Nucleus accumbens (tissue), 56 donors: ENCODE results near the gene GLYR1.

Experiments
- DNase-seq, 56 donors: peaks; one replicate each; lab custom pipeline; 2025; lab: John Stamatoyannopoulos, UW

Gene GLYR1

DNA sequence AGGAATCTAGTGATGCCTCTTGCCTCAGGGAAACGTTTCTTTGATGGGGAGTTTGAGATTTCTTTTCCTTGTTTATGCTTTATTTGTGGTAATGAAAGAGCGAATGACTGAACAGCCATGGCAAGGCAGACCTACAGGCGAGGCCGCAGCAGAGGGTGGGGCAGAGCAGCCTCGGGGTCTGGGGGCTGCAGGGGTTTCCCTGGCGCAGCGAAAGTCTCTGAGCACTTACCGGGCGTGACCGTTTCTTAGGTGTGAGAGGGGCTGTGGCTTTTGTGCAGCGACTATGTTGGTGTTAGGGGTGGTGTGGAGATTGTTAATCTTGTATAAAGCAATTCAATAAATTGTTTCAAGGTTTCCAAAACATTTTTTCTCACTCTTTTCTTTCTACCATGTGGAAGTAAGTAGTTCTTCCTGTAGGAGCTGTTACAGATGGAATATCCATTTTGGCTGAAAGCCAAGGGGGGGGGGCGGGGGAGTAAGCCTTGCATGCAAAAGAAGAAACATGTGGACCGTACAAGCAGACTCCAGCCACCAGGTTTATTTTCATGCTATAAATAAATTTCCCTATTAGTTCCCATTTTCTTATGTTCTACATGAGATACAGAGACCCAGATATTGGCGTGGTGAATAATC is 35.0 kb upstream of the GLYR1 start:
- no peak for DNase-seq

DNA sequence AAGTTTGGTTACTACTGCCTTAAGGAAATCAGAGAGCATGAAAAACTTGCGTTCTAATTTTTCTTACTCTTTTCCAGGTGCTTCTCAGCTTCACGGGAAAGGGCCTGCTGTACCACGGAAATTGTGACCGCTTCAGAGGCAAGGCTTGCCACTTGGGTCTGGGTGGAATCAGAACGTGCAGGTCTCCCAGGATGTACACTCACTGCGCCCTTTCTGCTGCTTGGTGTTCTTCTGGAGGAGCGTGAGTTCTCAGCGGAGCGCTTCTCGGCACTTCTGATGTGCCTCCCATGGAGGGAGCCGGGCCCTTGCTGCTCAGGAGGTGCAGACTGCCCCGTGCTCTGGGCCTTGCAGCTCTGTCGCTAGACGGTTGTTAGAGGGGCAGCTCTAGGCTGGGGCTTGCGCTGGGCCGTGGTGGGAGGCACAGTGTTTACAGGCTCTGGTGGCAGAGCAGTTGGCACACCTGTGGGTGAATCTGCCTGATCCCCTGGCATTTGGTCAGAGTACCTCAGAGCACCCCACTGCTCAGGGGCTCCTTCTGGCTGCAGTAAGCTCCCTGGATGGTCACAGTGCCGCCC is 33.0 kb upstream of the GLYR1 start:
- no peak for DNase-seq

DNA sequence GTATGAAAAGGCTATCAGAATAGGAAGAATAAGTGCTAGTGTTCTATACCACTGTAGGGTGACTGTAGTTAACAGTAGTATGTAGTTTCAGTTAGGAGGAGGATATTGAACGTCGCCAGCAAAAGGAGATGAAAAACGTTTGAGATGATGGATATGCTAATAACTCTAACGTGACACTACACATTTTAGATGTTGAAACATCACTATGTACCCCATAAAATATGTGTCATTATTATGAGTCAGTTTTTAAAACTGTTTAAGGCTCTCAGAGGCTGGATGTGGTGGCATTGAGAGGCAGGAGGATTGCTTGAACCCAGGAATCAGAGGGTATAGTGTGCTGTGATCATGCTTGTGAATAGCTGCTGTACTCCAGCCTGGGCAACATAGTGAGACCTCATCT is 32.0 kb upstream of the GLYR1 start:
- no peak for DNase-seq

DNA sequence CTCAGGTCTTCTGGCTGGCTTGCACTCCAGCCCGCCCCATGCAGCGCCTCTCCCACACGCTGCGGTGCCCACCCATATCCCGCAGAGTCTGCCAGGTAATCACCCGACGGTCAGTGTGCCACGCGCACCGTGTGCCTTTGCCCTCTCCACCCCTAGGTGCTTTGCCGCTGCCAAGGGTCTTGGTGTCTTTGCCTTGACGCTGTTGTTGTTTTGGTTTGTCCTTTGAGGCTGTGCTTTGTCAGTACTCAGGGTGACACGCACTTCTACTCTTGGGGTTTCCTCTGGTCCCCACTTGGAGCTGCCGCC is 30.2 kb upstream of the GLYR1 start:
- no peak for DNase-seq

DNA sequence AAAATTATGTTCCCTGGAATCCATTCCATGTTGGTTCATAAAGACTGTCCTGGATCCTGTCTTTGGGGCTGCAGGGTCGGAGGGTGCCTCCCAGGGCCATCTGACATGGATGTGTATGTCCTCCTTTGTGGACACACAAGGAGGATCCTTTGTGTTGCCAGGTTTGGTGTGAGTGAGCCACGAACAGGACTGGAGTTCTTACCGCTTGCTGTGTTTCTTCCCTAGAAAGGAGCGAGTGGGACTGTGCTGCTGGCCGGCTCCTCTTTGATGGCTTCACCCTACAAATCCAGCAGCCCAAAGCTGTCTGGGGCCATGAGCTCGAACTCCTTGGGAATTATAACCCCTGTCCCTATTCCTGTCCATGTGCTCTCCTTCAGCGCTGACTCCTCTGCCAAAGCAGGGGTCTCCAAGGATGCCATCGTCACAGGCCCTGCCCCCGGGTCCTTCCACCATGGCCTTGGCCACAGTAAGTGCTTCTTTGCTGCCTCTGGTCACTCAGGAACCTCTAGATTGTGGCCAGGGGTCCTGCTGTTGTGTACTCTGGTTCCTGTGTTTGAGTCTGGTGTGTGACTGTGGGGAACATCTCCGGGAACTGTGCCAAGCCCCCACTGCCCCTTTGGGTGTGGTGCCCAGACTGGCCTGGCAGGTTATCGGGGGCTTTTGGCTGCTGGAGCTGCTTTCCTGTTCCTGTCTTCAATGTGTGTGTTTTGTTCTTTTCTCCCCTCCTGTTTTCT is 29.7 kb upstream of the GLYR1 start:
- no peak for DNase-seq

DNA sequence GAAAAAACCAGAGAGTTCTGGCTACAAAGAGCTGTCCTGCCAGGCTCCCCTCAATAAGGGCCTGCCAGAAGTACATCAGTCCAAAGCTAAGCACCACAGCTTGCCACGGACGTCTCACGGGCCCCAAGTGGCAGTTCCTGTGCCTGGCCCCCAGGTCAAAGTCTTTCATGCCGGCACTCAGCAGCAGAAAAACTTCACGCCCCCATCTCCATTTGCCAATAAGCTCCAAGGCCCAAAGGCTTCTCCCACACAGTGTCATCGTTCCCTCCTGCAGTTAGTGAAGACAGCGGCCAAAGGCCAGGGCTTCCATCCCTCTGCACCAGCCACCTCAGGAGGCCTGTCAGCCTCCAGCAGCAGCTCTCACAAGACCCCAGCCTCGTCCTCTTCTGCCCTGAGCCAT is 27.6 kb upstream of the GLYR1 start:
- DNase-seq: no peak

DNA sequence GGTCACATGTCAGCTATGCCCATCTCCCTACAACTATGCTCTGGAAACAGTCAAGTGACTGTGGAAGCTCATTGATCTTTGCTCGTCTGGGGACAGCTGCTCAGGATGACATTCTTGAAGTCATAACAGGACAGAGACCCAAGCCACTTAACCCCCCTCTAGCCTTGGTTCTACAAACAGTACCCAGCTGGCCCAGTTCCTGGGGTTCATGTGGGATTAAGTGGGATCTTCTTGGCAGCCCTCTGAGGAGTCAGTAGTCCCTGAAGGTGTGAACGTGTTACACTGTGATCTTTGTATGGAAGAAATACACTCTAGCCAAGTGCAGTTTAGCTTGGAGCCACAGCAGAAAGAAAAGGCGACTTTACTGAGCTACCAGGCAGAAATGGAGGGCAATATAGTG is 26.0 kb upstream of the GLYR1 start:
- no peak for DNase-seq

DNA sequence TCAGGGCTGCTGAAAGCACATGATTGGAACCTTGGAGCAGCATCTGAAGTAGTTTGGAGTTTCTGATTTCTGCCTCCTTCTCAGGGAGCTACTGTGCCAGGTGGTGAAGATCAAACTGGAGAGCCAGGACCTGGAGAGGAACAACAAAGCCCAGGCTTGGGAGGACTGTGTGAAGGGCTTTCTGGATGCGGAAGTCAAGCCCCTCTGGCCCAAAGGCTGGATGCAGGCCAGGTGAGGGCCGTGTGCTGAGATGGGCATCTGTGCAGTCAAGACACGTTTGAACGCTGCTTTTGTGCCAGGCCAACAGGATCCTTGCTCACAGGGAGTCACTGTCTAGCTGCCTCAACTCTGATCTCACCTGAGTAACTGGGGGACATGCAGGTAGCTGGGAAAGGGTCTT is 24.0 kb upstream of the GLYR1 start:
- DNase-seq: no peak

DNA sequence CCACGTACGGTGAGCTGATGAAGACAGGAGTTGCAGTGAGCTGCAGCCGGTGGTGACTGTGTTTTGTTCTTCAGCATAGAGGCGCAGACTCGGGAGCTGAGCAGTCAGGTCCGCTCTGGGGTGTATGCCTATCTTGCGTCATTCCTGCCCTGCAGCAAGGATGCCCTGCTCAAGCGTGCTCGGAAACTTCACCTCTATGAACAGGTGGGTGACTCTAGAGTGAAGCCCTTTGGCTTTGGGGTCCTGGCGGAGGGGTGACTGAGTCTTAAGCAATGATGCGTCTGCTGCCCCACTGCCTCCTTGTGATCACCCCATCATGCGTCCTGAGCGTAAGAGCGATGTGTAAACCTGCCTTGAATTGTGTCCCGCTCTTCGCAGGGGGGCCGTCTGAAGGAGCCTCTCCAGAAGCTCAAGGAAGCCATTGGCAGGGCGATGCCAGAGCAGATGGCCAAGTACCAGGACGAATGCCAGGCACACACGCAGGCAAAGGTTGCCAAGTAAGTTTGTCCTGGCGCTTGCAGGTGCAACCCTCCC is 23.1 kb upstream of the GLYR1 start:
- DNase-seq: peak in 15 of 56 donors; percentile 9 to 61 (median 23)

DNA sequence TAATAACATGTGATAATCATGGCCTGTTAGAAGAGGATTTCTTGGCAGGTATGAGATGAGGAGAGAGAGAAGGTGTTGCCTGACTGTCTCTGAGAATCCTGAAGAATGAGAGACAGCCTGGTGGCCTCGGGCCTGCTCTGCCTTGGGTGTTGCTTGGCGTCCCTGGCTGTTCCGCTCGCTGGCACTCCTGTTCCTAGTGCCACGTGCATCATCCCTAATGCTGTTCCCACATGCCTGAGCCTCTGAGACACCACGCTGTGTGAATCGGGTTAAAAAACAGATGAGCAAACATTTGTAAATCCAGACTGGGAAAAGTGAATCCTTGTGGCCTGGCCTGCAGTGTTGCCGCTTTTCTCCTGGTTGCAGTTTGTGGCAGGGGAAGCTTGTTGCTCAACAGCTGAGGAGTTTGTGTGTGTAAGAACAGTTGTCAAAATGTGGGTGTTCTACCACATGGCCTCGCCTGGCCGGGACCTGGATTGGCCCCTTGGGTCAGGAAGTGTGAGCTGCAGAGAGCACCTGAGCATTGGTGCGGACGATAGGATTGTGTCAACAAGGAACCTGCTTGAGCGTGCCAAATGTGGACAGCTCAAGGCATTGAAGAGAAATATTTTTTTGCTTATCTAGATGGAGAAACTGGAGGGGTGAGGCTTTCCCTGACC is 22.2 kb upstream of the GLYR1 start:
- DNase-seq: no peak

DNA sequence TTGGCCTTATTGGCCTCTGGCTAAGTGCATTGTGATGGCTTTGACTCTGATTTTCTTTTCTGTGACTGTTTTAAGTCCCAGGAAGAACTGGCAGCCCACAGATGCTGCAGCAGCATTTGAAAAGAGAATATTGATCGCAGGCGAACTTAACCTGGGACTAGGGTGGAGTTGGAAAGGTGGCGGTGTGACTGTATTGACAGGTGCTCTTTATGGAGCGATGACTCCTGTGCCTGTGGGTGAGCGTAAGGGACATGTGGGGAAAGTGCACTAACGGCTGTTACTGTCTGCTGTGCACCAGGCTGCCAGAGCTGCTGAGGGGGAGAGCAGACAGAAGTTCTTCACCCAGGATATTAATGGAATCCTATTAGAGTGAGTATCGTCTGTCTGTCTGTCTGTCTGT is 21.4 kb upstream of the GLYR1 start:
- DNase-seq: peak in 1 of 56 donors; percentile 12

DNA sequence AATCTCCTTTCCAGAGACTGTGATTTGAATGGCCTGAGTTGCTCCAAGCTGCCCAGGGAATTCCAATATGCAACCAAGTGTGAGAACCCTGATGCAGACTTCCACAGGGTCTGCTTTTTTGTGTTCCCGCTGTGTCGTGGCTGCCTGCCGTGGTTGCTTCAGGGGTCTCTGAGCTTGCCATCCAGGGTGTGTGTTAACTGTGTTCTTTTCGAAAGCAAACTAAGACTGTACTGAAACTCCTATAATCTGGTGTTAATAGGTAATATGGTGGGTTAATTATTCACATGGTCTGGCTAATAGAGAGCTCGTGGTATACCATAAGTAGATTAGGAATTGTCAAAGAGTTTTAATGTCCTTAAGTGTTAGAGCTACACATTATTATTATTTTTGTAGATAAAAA is 20.9 kb upstream of the GLYR1 start:
- no peak for DNase-seq

DNA sequence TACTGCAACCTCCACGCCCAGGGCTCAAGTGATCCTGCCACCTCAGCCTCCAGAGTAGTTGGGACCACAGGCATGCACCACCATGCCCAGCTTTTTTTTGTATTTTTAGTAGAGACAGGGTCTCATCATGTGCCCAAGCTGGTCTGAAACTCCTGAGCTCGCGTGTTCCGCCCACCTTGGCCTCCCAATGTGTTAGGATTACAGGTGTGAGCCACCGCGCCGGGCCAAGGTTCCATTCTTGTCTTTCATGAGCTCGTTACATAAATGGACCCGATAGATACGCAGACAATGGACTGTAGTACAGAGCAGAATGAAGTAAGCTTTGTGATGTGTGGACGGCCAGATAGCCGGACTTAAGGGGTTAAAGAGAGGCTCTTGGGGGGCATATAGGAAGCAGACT is 19.5 kb upstream of the GLYR1 start:
- DNase-seq: no peak

DNA sequence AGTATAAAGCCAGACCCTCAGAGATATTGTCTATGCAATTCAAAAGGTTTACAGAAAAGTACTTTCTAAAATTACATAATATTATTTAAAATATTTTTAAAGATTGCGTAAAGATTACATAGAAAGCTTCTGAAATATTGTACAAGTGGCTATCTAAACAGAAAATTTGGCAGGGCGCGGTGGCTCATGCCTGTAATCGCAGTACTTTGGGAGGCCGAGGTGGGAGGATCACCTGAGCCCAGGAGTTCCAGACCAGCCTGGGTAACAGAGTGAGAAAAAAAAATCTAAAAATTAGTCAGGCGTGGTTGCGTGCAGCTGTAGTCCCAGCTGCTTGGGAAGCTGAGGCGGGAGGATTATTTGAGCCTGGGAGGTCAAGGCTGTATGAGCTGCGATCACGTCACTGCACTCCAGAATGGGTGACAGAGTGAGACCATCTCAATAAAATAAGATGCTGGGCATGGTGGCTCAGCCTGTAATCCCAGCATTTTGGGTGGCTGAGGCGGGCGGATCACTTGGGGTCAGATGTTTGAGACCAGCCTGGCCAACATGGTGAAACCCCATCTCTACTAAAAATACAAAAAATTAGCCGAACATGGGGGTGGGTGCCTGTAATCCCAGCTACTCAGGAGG is 18.3 kb upstream of the GLYR1 start:
- no peak for DNase-seq

DNA sequence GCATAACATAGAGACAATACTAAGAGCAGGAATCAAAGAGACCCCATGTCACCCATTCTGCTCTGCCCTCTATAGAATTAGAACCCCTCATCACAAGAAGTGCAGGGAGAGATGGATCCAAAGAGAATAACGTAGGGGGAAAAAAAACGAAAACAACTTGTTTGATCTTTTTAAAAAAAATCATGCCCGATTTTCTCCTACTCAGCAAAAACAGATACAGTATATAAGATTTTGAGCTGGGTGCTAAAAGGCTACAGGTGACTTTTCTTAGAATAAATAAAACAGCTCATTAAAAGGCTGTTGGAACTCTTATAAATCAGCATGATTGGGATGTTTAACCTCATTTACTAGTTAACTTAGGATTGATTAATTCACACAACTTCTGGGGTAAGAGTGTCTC is 17.6 kb upstream of the GLYR1 start:
- DNase-seq: no peak

DNA sequence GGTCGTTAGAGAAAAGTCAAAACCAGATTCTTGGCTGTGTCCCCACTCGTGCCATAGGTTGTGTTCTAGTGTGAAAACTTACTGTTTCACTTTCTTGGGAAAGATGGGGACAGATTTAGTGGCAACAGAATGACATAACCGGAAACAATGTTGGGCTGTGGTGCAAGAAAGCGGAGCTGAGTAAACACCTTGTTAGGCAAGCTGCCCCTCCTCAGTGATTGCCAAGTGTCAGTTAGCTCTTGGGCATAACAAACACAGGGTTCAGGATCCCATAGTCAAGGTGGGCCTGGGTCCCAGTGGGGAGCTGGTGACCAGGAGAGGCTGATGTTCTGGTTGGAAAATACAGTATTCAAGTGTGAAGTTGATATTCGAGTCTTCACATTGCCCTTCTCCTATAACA is 15.6 kb upstream of the GLYR1 start:
- DNase-seq: no peak

DNA sequence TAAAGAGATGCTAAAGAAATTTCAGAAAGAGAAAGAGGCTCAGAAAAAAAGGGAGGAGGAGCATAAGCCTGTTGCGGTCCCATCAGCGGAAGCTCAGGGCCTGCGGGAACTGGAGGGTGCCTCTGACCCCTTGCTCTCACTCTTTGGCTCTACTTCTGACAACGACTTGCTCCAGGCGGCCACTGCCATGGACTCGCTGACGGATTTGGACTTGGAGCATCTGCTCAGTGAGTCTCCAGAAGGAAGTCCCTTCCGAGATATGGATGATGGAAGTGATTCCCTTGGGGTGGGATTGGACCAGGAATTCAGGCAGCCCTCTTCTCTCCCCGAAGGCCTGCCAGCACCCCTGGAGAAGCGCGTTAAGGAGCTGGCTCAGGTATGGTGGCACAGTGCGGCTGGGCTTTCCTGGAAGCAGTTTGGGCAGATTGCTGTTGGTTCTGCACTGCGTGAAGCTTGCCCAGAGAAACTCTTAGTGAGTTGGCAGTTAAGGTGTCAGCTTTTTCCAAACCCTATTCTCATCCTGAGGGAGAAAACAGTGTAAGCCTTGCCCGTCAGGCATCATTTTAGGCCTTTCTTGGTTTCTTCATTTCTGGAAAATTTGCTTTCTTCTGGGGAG is 13.7 kb upstream of the GLYR1 start:
- DNase-seq: no peak

DNA sequence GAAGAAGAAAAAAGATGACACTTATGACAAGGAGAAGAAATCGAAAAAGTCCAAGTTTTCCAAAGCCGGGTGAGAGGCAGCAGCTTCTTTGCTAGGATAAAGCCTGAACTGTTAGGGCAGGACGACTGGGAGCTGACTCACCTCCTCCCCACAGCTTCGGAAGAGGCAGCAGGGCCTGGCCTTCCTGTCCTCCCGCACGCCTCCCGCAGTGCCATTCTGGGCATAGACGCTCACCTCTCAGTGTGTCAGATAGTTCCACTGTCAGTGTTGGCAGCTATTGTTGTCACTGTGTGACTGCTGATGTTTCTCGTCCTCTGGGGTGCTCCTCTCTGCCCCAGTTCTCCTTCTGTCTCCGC is 12.8 kb upstream of the GLYR1 start:
- no peak for DNase-seq

DNA sequence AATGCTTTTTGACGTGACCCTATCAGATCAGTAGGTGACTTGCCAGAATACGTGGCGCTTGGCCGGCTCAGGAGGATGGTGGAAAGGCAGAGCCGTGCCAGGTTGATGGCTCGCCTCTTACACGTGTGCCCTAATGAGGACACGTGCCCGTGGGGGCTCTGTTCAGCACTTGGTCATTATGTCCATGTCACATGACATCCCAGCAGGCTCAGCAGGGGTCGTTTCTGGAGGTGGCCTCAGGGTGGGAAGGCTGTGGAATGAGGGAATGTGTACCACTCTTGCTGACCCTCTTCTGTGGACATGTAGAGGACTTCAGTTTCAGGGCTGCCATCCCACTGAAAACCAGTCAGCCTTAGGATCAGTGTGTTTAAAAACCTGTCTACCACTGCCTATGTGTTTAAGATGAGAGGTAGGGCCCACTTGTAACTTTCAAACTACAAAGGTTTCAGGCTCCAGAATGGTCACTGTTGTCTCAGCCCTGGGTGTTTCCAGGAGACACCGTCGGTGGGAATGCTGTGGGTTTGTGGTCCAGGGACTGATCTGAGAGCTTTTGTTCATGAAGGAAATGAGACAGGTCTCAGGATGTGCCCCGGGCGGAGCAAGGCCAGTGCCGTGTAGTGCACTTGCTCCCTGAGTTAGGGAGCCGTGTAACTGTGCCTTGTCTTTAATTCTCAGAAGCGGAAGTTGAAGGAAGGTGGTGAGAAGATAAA is 12.3 kb upstream of the GLYR1 start:
- no peak for DNase-seq

DNA sequence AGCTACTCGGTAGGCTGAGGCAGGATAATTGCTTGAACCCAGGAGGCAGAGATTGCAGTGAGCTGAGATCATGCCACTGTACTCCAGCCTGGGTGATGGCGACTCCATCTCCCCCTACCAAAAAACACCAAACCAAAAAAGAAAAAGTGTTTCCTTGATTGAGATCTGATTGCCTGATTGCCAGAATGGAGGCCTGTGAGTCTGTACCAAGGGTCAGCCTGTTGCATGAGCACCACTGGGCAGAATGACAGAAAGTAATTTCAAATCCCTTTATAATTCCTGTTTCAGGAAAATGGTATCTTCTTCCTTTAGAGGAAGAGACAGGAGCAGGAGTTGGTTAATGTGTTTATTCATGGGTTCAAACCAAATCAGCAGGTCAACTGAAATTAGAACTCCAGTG is 8.7 kb upstream of the GLYR1 start:
- no peak for DNase-seq
